Endodermal cell (in vitro differentiated cells): Measurements from ENCODE around the gene ASPSCR1. TPM values are rescaled to one million over a fixed set of nuclear protein-coding genes. Genes with fewer than 3 reads are reported as not detected.

ENCODE experiments used
- DNase-seq: peaks from one replicate; pipeline ENCODE4 v3.0.0-alpha.2; 2017
- H3K27ac ChIP-seq: 2 replicates; pipeline ENCODE4 v1.5.1; 2013; ENCODE audit warnings: mild to moderate bottlenecking, low read depth, low read length, moderate library complexity
- H3K27me3 ChIP-seq: 2 replicates; pipeline ENCODE4 v1.6.1; 2013; ENCODE audit warnings: mild to moderate bottlenecking, low read length, moderate library complexity; ENCODE audit not compliant: insufficient read depth, control insufficient read depth, poor library complexity, severe bottlenecking
- H3K36me3 ChIP-seq: 2 replicates; pipeline ENCODE4 v1.7.0; 2013; ENCODE audit warnings: mild to moderate bottlenecking, low read length, moderate library complexity; ENCODE audit not compliant: control insufficient read depth, insufficient read depth
- H3K4me1 ChIP-seq: one replicate; pipeline ENCODE4 v1.7.0; 2013; ENCODE audit warnings: low read length; ENCODE audit not compliant: control insufficient read depth, insufficient read depth
- H3K4me3 ChIP-seq: 2 replicates; pipeline ENCODE4 v1.5.1; 2013; ENCODE audit warnings: mild to moderate bottlenecking, low read length, moderate library complexity
- H3K9ac ChIP-seq: 2 replicates; pipeline ENCODE4 v1.6.1; 2013; ENCODE audit warnings: mild to moderate bottlenecking, low read length, moderate library complexity; ENCODE audit not compliant: poor library complexity, severe bottlenecking; ENCODE audit errors: extremely low read depth
- H3K9me3 ChIP-seq: 2 replicates; pipeline ENCODE4 v1.6.1; 2013; ENCODE audit warnings: mild to moderate bottlenecking, low read length, moderate library complexity; ENCODE audit not compliant: control insufficient read depth
- H3K27ac Mint-ChIP-seq: 2 replicates; pipeline ENCODE4 v1.8.0; 2020; ENCODE audit warnings: mixed read lengths
- H3K27me3 Mint-ChIP-seq: 2 replicates; pipeline ENCODE4 v1.8.0; 2021; ENCODE audit warnings: mild to moderate bottlenecking, mixed read lengths; ENCODE audit not compliant: insufficient read depth
- H3K36me3 Mint-ChIP-seq: 2 replicates; pipeline ENCODE4 v1.8.0; 2020; ENCODE audit warnings: low read depth, mixed read lengths
- H3K4me1 Mint-ChIP-seq: 2 replicates; pipeline ENCODE4 v1.8.0; 2020; ENCODE audit warnings: mixed read lengths
- H3K4me3 Mint-ChIP-seq: 2 replicates; pipeline ENCODE4 v1.8.0; 2020; ENCODE audit warnings: mild to moderate bottlenecking, moderate library complexity, mixed read lengths
- H3K9me3 Mint-ChIP-seq: 2 replicates; pipeline ENCODE4 v1.8.0; 2020; ENCODE audit warnings: mild to moderate bottlenecking, mixed read lengths
- CTCF ChIP-seq: fragments of 200-600 bp; sonication (generic); conservative IDR thresholded peaks from 2 replicates; pipeline ENCODE4 v1.5.0; 2021; ENCODE audit warnings: antibody characterized with exemption, mild to moderate bottlenecking
- WGBS, 2 experiments: methylation state at CpG; one replicate each; pipeline versions ENCODE4 v1.1.5 to v1.1.7; 2013; ENCODE audit warnings: missing lambda C conversion rate in 2 of 2, mixed read lengths in 1 of 2; ENCODE audit not compliant: insufficient coverage in 1 of 2, insufficient read length in 1 of 2; 5-methylcytosine and 5-hydroxymethylcytosine counted together
- total RNA-seq, 2 donors: library from RNA; stranded (reverse); fragmentation: NEBNext Ultra II Directional in 1 of 2; extraction: Animal tissue kit (Norgen Biotek cat#: 25700) in 1 of 2; gene quantifications; 2 replicates in 1 of 2; 3 replicates in 1 of 2; pipeline ENCODE4 v1.2.1, GENCODE V29; 2021

Gene ASPSCR1
- total RNA-seq, 2 donors from 2014 or later, result 50.8 to 65.4 TPM

DNA sequence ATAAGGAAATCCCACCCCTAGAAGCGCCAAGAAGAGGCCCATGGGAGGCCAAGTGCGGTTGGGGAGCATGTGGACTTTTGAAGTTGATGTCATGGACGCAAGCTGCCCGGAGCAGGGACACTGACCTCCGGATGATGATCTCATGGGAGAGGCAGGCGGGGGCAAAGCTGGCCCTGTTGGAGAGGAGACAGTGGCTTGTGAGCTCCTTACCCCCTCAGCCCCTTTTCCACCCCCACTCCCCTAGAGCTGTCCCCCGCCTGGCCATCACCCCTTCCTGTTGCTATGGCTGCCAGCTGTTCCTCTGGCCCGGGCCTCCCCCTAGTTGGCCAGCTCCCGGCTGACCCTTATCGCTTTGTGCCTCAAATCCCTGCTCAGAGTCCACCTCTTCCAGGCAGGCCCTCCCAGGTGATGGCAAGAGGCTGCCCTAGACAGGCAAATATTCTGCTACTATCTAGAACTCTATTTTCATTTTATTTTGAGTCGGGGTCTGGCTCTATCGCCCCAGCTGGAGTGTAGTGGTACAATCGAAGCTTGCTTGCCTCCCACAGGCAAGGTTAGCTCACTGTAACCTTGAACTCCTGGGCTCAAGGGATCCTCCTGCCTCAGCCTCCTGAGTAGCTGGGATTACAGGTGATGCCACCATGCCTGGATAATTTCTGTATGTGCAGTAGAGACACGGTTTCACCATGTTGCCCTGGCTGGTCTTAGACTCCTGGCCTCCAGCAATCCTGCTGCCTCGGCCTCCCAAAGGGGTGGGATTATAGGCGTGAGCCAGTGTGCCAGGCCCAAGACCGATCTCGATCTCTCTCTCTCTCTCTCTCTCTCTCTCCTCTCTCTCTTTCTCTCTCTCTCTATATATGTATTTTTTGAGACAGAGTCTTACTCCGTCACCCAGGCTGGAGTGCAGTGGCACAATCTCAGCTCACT is 23.0 kb upstream of the ASPSCR1 start:
- Histone ChIP-seq H3K27me3 (peaks cover 22% of the 10 kb centered on the region), H3K4me3 (no peak overlapping the region), H3K27ac (no peak overlapping the region), H3K9ac (no peak overlapping the region), H3K4me1 (no peaks in the 10 kb centered on the region), H3K36me3 (no peaks in the 10 kb centered on the region), H3K9me3 (no peaks in the 10 kb centered on the region)
- Mint-ChIP-seq H3K4me3 (no peak overlapping the region), H3K27ac (no peak overlapping the region), H3K9me3 (no peaks in the 10 kb centered on the region), H3K4me1 (no peaks in the 10 kb centered on the region), H3K27me3 (peaks cover 29% of the 10 kb centered on the region), H3K36me3 (no peaks in the 10 kb centered on the region)
- 92 to 93% methylated on average over 8 to 19 of the region's 19 CpGs for WGBS, 2 experiments
- no peak for TF ChIP-seq CTCF
- peak; percentile 40 for DNase-seq

DNA sequence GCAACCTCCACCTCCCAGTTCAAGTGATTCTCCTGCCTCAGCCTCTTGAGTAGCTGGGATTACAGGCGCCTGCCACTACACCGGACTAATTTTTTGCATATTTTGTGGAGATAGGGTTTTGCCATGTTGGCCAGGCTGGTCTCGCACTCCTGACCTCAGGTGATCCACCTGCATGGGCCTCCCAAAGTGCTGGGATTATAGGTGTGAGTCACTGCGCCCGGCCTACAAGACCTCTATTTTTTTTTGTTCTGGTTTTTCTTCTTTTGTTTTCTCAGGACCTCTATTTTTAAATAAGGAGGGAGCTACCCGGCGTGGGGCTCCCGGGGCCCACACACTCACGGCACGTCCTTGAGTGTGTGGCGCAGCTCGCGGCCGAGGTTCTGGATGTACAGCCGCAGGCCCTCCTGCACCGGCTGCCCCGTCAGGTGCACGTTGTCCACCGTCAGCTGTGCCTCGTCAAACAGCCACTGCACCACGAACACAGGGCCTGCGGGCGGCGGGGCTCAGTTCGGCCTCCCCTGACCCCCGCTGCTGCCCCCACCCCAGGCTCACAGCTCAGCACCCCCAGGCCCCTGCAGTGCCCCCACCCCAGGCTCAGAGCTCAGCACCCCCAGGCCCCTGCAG is 22.3 kb upstream of the ASPSCR1 start:
- no peaks in the 10 kb centered on the region for H3K9me3 Mint-ChIP-seq
- Histone ChIP-seq H3K27me3 (peaks cover 30% of the 10 kb centered on the region), H3K4me1 (no peaks in the 10 kb centered on the region), H3K27ac (no peak overlapping the region), H3K9me3 (no peaks in the 10 kb centered on the region), H3K4me3 (no peak overlapping the region), H3K36me3 (no peaks in the 10 kb centered on the region), H3K9ac (no peak overlapping the region)
- 93 to 98% methylated on average over 10 to 26 of the region's 26 CpGs for whole genome bisulfite sequencing, 2 experiments
- no peak overlapping the region for H3K4me3 Mint-ChIP-seq
- no peaks in the 10 kb centered on the region for H3K4me1 Mint-ChIP-seq
- no peaks in the 10 kb centered on the region for H3K36me3 Mint-ChIP-seq
- no peak for TF ChIP-seq CTCF
- no peak for DNase-seq
- H3K27ac Mint-ChIP-seq, result no peak overlapping the region
- H3K27me3 Mint-ChIP-seq, result peaks cover 29% of the 10 kb centered on the region

DNA sequence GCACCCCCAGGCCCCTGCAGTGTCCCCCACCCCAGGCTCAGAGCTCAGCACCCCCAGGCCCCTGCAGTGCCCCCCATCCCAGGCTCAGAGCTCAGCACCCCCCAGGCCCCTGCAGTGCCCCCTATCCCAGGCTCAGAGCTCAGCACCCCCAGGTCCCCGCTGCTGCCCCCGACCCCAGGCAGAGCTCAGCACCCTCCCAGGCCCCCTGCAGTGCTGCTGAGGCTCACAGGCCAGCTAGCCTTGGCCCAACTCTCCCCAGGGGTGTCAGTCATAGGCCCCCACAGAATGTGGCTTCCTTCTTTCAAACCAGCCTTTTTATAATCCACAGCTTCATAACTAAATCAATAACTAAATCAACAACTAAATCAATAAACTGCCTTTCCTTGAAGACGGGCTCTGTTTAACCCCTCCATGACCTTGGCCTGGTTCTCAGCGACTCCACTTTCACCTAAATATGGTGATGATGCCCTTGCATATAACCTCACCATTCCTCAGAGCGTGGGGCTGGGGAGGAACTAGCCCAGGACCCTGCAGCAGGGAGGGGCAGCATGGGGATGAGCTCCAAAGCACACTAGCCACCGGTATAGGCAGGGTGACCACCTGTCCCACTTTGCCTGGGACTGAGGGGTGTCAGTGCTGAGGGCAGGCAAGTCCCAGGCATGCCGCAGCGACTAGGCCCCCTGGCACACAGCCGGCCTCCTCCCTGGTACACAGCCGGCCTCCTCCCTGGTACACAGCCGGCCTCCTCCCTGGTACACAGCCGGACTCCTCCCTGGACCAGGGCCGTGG is 21.5 kb upstream of the ASPSCR1 start:
- Mint-ChIP-seq H3K4me3 (no peak overlapping the region), H3K27ac (no peak overlapping the region), H3K36me3 (no peaks in the 10 kb centered on the region), H3K4me1 (no peaks in the 10 kb centered on the region), H3K9me3 (no peaks in the 10 kb centered on the region), H3K27me3 (peaks cover 30% of the 10 kb centered on the region)
- Histone ChIP-seq H3K36me3 (no peaks in the 10 kb centered on the region), H3K4me1 (no peaks in the 10 kb centered on the region), H3K9ac (no peak overlapping the region), H3K9me3 (no peaks in the 10 kb centered on the region), H3K27ac (no peak overlapping the region), H3K4me3 (no peak overlapping the region), H3K27me3 (peaks cover 36% of the 10 kb centered on the region)
- no peak for TF ChIP-seq CTCF
- DNase-seq, result peak; percentile 44
- WGBS, 2 experiments, result 90 to 100% methylated on average over 5 to 13 of the region's 13 CpGs
